Spleen (tissue), 7 donors: ENCODE data around the gene DKK3.

ENCODE experiments used
- CTCF ChIP-seq, 11 experiments: fragments of 200-600 bp in 7 of 11; fragments of 450-650 bp in 4 of 11; sonication (generic) in 4 of 11; IDR thresholded peaks in 8 of 11; conservative IDR thresholded peaks in 3 of 11; 1 replicate in 7 of 11; 2 replicates in 4 of 11; pipeline versions ENCODE4 v1.4.0 to v1.8.0; 2016 to 2021; ENCODE audit warnings: antibody characterized with exemption in 11 of 11, inconsistent platforms in 4 of 11, mild to moderate bottlenecking in 1 of 11
- POLR2A ChIP-seq, 3 donors: fragments of 450-650 bp; IDR thresholded peaks; one replicate each; pipeline ENCODE4 v1.5.1; 2017; ENCODE audit warnings: antibody characterized with exemption in 3 of 3, mild to moderate bottlenecking in 1 of 3
- donor health status: DM: no; HTN: no; CAD: no; lungs with moderate emphysema.
- donor health status: DM: no; HTN: no; CAD: no.
- donor health status: DM: no; HTN: no; CAD: no.

GRCh38 chr11:12016246-12016645 is 7.8 kb upstream of the DKK3 start:
- TF ChIP-seq POLR2A (IDR thresholded peaks at IDR 0.05) (no peak), CTCF (IDR thresholded peaks at IDR 0.05 in 8 of 11, conservative IDR thresholded peaks at IDR 0.05 in 3 of 11) (no peak)
